ENCODE results near the gene EPHB3. TPM values are rescaled to one million over a fixed set of nuclear protein-coding genes. Genes with fewer than 3 reads are reported as not detected.
A peak's percentile ranks its signal among the peaks of the same experiment; 100 is the strongest.

Gene EPHB3
- total and polyA plus RNA-seq, 4 experiments from 2014 or later: 0.04 to 0.79 (median 0.48) TPM

DNA sequence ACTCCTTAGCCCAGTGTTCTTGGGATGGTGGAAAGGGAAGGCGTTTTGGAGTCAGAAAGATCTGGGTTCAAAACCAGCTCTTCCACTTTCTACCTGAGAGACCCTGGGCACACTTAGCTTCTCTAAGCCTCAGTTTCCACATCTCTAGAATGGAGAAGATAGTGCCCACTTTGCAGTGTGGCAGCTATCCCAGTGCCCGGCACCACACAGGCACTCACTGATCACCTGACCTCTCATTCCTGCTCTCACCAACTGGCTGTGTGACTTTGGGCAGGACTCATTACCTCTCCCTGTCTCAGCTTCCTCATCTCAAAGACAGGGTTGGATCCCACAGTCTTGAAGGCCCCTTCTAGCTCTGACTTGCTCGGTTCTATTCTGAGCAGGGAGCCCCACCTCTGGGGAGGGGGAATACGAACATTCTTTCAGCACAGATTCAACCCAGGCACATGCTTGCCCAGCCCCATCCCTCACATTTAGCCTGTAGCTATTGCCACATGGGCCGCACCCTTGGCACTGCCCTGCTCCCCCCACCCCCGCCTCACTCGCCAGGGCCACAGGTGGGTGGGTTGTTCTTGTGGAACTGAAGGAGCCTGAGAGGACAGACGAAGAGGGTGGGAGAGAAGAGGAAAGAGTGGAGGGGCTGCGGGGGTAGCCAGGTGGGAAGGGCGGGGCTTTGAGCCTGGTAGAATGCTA, 39.2 kb downstream of the EPHB3 start:
- Mint-ChIP-seq H3K4me1 (peaks cover 11 to 35% (median 18%) of the 10 kb centered on the region in 4 donors), H3K27ac (peak overlapping the region in 1 of 7 donors; percentile 27), H3K36me3 (no peaks in the 10 kb centered on the region), H3K27me3 (peaks cover 34 to 41% of the 10 kb centered on the region in 2 donors), H3K9me3 (peaks cover 0 to 5% (median 0%) of the 10 kb centered on the region in 8 donors), H3K4me3 (peak overlapping the region in 1 of 8 donors; percentile 6)
- no peaks in the 10 kb centered on the region for H3K9me3 ChIP-seq (ENCODE audit: control insufficient read depth in 1 of 2, low read length in 2 of 2)
- ChIA-PET CTCF (ENCODE audit: partially characterized antibody) (no interaction called here), POLR2A (ENCODE audit: partially characterized antibody) (interaction anchor here (0.6 kb wide), 1 partner anchor 1806 kb away, joined by 4 read pairs; no protein-coding TSS in a partner anchor)
- peaks cover 12% of the 10 kb centered on the region for H3K4me1 ChIP-seq (ENCODE audit: insufficient read depth, low read length)
- DNase-seq: no peak
- no peaks in the 10 kb centered on the region for H3K36me3 ChIP-seq (ENCODE audit: insufficient read depth, low read length)
- intact Hi-C loops (cut with micrococcal nuclease): no loop called here
- peaks cover 25% of the 10 kb centered on the region for H3K27me3 ChIP-seq (ENCODE audit: insufficient read depth, low read length)
- H3K4me3 ChIP-seq (ENCODE audit: low read length in 2 of 2): no peak overlapping the region
- H3K27ac ChIP-seq (ENCODE audit: low read depth, low read length): no peak overlapping the region

DNA sequence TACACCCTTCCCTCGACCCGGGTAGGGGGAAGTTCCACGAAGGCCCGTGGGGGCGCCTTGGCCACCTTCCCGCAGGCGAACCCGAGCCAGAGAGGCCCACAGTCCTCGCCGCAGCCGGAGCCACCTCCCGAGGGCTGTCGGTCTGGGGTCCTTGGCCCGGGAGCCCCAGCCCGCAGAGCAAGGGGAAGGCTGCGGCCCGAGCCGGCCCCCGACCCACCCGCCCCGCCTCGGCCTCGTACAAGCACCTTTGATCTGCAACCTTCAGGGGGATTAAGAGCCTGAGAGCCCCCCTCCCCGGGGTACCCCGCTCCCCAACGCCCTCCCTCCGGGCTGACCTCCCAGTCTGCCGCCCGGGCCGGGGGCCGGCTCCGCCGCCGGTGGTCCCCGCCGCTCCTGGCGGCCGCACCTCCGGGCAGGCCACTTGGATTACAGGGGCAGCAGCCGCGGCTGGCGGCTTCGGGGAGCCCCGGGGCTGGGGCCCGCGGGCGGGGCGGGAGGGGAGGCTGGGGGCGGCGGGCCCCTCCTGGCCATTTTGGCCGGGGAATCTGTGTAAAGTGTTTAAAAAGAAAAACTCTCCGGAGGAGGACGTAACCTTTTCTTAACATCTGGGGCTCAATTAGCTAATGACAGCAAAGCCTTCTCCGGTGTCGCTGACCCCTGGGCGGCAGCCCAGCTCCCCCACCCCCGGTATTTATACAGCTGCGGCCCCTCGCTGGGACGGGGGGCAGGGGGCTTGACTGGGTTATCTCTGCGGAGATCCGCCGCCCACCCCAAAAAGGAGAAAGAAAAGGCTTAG, 40.2 kb downstream of the EPHB3 start:
- DNase-seq: no peak
- H3K36me3 ChIP-seq (ENCODE audit: insufficient read depth, low read length): no peaks in the 10 kb centered on the region
- ChIA-PET POLR2A (ENCODE audit: partially characterized antibody) (no interaction called here), CTCF (ENCODE audit: partially characterized antibody) (no interaction called here)
- Mint-ChIP-seq H3K36me3 (no peaks in the 10 kb centered on the region), H3K4me3 (peak overlapping the region in 6 of 8 donors; percentile 6 to 69 (median 52)), H3K4me1 (peaks cover 11 to 43% (median 21%) of the 10 kb centered on the region in 4 donors), H3K27me3 (peaks cover 34 to 41% of the 10 kb centered on the region in 2 donors), H3K27ac (no peak overlapping the region), H3K9me3 (peaks cover 0 to 5% (median 0%) of the 10 kb centered on the region in 8 donors)
- no peak overlapping the region for H3K4me3 ChIP-seq (ENCODE audit: low read length in 2 of 2)
- peaks cover 15% of the 10 kb centered on the region for H3K4me1 ChIP-seq (ENCODE audit: insufficient read depth, low read length)
- intact Hi-C loops (cut with micrococcal nuclease): no loop called here
- no peak overlapping the region for H3K27ac ChIP-seq (ENCODE audit: low read depth, low read length)
- no peaks in the 10 kb centered on the region for H3K9me3 ChIP-seq (ENCODE audit: control insufficient read depth in 1 of 2, low read length in 2 of 2)
- peaks cover 25% of the 10 kb centered on the region for H3K27me3 ChIP-seq (ENCODE audit: insufficient read depth, low read length)

DNA sequence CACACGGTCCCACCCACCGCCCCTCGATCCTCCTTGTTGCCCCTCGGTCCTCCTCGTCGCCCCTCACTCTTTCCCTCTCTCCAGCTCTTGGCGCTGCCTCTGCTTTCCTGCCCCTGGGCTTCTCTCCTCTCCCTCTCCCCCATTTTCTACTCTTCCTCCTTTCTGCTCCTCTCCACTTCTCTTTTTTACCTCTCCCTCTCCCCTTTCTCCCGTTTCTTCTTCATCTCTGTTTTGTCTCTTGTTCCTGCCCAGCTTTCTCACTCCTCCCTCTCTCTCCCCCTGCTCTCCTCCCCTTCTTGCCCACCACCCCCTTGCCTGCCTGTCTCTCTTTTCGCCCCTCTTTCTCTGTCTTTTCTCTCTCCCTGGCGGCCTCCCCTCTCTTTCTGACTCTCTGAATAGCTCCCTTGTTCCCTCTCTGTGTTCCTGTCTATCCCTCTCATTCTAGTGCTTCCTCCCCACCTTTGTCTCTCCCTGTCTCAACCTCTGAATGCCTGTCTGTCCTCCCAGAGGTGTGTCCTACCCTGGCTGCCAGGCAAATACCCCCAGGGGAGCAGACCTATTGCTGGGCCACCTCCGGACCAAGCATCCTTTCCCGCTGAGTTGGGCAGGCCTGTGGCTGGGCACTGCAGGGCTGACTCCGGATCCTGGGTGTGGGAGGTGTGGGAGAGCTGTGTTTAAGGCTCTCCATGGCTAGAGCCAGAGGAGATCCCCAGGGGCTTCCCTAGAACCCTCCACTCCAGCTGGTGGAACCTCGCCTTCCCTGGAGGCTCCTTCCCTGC, 41.0 kb downstream of the EPHB3 start:
- intact Hi-C loops (cut with micrococcal nuclease): no loop called here
- CTCF ChIA-PET (ENCODE audit: partially characterized antibody): no interaction called here
- H3K36me3 Mint-ChIP-seq: no peaks in the 10 kb centered on the region

DNA sequence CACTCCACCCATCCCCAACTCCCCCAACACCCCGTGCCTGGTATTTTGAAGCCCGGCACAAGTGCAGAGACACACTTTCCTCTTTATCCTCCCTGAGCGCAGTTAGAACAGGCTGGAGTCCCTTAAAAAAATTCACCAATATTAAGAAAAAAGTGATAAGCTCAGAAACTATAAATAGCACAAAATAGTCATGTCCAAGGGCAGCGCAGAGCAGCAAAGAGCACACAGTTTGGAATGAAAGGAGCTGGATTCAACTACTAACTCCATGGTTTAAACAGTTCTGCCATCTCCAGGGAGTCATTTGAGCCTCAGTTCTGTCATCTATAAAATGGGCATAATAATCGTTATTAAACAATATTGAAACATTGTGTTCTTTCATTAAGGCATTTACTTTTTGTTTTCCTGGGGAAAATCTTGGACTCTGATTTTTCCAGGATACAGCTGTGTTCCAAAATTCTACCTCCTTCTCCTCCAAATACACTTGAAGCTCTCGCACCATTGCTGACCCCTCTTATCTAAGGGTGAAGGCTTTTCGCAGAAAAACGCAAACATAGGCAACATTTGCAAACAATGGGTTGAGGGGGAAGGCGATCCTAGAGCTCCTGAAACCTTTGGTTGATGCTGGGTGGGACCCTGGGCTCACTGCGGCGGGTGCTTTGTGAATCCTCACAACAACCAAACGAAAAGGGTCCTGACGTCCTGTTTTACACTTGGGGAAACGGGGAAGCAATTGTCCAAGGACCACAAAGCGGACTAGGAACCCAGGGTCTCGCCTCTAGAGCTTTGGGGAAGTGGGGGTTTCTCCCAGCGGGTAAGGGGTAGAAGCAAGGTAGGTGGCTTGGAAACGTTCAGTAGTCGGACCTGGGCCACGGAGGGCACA, 41.8 kb downstream of the EPHB3 start:
- Mint-ChIP-seq H3K9me3 (peaks cover 0 to 5% (median 0%) of the 10 kb centered on the region in 8 donors), H3K4me3 (peak overlapping the region in 7 of 8 donors; percentile 9 to 62 (median 52)), H3K4me1 (peaks cover 21 to 56% (median 34%) of the 10 kb centered on the region in 4 donors), H3K27ac (no peak overlapping the region), H3K27me3 (peaks cover 34 to 42% of the 10 kb centered on the region in 2 donors), H3K36me3 (no peaks in the 10 kb centered on the region)
- no peaks in the 10 kb centered on the region for H3K36me3 ChIP-seq (ENCODE audit: insufficient read depth, low read length)
- no peaks in the 10 kb centered on the region for H3K9me3 ChIP-seq (ENCODE audit: control insufficient read depth in 1 of 2, low read length in 2 of 2)
- CTCF ChIA-PET (ENCODE audit: partially characterized antibody): no interaction called here
- no peak overlapping the region for H3K27ac ChIP-seq (ENCODE audit: low read depth, low read length)
- H3K4me1 ChIP-seq (ENCODE audit: insufficient read depth, low read length): peaks cover 30% of the 10 kb centered on the region
- no peak overlapping the region for H3K4me3 ChIP-seq (ENCODE audit: low read length in 2 of 2)
- POLR2A ChIA-PET (ENCODE audit: partially characterized antibody): no interaction called here
- no peak for DNase-seq
- intact Hi-C loops (cut with micrococcal nuclease): no loop called here
- peaks cover 25% of the 10 kb centered on the region for H3K27me3 ChIP-seq (ENCODE audit: insufficient read depth, low read length)

More for the DNA sequence above, 41.0 kb downstream of the EPHB3 start:
- H3K4me1 Mint-ChIP-seq: peaks cover 13 to 48% (median 27%) of the 10 kb centered on the region in 4 donors
- Histone ChIP-seq H3K9me3 (ENCODE audit: control insufficient read depth in 1 of 2, low read length in 2 of 2) (no peaks in the 10 kb centered on the region), H3K36me3 (ENCODE audit: insufficient read depth, low read length) (no peaks in the 10 kb centered on the region), H3K27ac (ENCODE audit: low read depth, low read length) (no peak overlapping the region), H3K4me3 (ENCODE audit: low read length in 2 of 2) (no peak overlapping the region), H3K4me1 (ENCODE audit: insufficient read depth, low read length) (peaks cover 23% of the 10 kb centered on the region), H3K27me3 (ENCODE audit: insufficient read depth, low read length) (peaks cover 25% of the 10 kb centered on the region)
- H3K4me3 Mint-ChIP-seq: peak overlapping the region in 7 of 8 donors; percentile 15 to 69 (median 42)
- POLR2A ChIA-PET (ENCODE audit: partially characterized antibody): no interaction called here
- H3K27me3 Mint-ChIP-seq: peaks cover 34 to 42% of the 10 kb centered on the region in 2 donors
- no peak for DNase-seq
- peak overlapping the region in 1 of 7 donors; percentile 55 for H3K27ac Mint-ChIP-seq
- peaks cover 0 to 5% (median 0%) of the 10 kb centered on the region in 8 donors for H3K9me3 Mint-ChIP-seq

DNA sequence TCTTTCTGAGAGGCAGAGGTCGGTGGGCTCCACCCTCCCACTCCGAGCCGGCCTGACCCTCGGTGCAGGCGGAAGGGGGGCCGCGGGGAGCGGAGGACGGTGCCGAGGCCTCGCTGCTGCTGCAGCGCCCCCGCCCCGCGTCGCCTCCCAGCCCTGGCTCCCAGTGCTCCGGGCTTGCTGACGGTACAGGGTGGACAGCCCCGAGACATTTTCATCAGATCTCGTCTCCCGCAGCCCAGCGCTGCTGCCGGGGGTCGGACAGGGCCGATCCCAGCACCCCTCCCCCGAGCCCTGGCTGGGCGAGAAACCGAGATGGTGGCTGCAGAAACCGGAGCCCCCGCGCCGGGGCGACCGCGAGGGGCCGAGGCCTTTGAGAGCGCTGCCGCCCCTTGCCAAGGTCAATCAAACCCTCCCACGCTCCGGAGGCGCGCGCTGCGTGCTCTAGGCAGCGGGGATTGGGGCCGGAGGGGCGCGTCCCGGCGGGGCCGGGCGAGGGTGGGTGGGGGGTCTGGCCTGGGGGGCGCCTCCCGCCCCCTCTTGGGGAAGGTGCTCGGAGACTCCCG, 42.5 kb downstream of the EPHB3 start:
- Histone ChIP-seq H3K4me3 (ENCODE audit: low read length in 2 of 2) (no peak overlapping the region), H3K27ac (ENCODE audit: low read depth, low read length) (no peak overlapping the region), H3K27me3 (ENCODE audit: insufficient read depth, low read length) (peaks cover 25% of the 10 kb centered on the region), H3K36me3 (ENCODE audit: insufficient read depth, low read length) (no peaks in the 10 kb centered on the region), H3K4me1 (ENCODE audit: insufficient read depth, low read length) (peaks cover 33% of the 10 kb centered on the region), H3K9me3 (ENCODE audit: control insufficient read depth in 1 of 2, low read length in 2 of 2) (no peaks in the 10 kb centered on the region)
- no peak overlapping the region for H3K27ac Mint-ChIP-seq
- H3K4me3 Mint-ChIP-seq: peak overlapping the region in 7 of 8 donors; percentile 9 to 62 (median 52)
- intact Hi-C loops (cut with micrococcal nuclease): no loop called here
- POLR2A ChIA-PET (ENCODE audit: partially characterized antibody): no interaction called here
- no peaks in the 10 kb centered on the region for H3K36me3 Mint-ChIP-seq
- CTCF ChIA-PET (ENCODE audit: partially characterized antibody): no interaction called here
- DNase-seq: no peak
- peaks cover 0 to 5% (median 0%) of the 10 kb centered on the region in 8 donors for H3K9me3 Mint-ChIP-seq
- peaks cover 34 to 42% of the 10 kb centered on the region in 2 donors for H3K27me3 Mint-ChIP-seq
- peaks cover 21 to 58% (median 38%) of the 10 kb centered on the region in 4 donors for H3K4me1 Mint-ChIP-seq

DNA sequence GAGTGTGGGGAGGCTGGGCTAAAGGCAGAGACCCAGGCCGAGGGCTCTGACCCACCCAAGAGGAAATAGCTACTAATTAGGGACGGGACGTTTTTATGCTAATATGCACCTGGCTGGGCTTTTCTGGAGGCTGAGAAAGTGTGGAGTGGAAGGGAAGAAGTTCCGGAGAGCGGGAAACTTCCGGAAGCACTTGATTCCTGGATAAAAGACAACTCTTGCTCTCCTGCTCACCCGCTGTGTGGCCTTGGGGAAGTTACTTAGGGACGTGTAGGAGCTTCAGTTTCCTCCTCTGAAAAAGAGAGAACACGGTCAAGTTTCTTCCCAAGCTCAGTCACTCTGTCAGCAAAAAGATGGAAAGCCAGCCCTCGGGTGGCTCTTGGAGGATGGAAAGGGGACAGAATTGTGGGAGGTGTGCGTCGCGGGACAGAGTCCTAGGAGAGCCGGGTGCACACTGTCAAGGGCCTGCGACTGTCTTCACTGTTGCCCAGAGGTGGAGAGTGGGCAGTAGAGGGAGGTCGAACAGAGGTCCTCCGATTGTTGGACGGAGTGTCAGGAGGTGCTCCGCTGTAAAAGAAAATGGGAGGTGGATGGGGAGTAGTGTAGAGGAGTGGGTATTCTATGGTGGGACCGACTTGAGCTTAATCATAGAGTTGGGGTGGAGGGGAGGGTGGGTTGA, 43.2 kb downstream of the EPHB3 start:
- no peak overlapping the region for H3K27ac Mint-ChIP-seq
- H3K4me1 ChIP-seq (ENCODE audit: insufficient read depth, low read length): peaks cover 33% of the 10 kb centered on the region
- H3K4me3 Mint-ChIP-seq: peak overlapping the region in 4 of 8 donors; percentile 31 to 63 (median 36)
- no peaks in the 10 kb centered on the region for H3K36me3 Mint-ChIP-seq
- H3K4me3 ChIP-seq (ENCODE audit: low read length in 2 of 2): no peak overlapping the region
- intact Hi-C loops (cut with micrococcal nuclease): no loop called here
- peaks cover 0 to 5% (median 0%) of the 10 kb centered on the region in 8 donors for H3K9me3 Mint-ChIP-seq
- ChIA-PET POLR2A (ENCODE audit: partially characterized antibody) (no interaction called here), CTCF (ENCODE audit: partially characterized antibody) (no interaction called here)
- peaks cover 34 to 41% of the 10 kb centered on the region in 2 donors for H3K27me3 Mint-ChIP-seq
- DNase-seq: no peak
- H3K36me3 ChIP-seq (ENCODE audit: insufficient read depth, low read length): no peaks in the 10 kb centered on the region
- peaks cover 25% of the 10 kb centered on the region for H3K27me3 ChIP-seq (ENCODE audit: insufficient read depth, low read length)
- no peaks in the 10 kb centered on the region for H3K9me3 ChIP-seq (ENCODE audit: control insufficient read depth in 1 of 2, low read length in 2 of 2)
- H3K4me1 Mint-ChIP-seq: peaks cover 21 to 57% (median 38%) of the 10 kb centered on the region in 4 donors
- no peak overlapping the region for H3K27ac ChIP-seq (ENCODE audit: low read depth, low read length)
